HG03439 (cell line): ENCODE data around the gene ROR1.
"Not testable (repeated sequence)": the region's sequence is repeated elsewhere in the genome, so short reads cannot be mapped to it uniquely, and the experiment has no call there.

Source experiments
- ATAC-seq: cut with Tn5 transposase; IDR thresholded peaks from one replicate; pipeline ENCODE4 v1.9.1; 2021; ENCODE audit warnings: mild to moderate bottlenecking, moderate library complexity; ENCODE audit not compliant: unreplicated experiment

Gene ROR1

DNA sequence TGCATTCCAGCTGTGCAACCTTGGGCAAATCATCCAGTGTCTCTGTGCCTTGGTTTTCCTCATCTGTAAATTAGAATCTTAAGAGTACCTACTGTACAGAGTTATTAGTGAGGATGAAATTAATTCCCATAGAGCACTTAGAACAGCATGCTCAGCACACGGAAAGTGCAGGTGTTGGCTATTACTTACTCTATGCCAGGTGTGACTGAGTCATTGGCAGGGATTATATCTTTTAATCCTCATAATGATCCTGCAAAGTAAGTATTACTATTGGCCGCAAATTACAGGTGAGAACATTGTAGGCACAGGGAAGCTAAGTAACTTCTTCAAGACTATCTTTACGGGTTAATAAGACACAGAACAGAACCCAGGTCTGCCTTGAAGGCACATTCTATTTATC lies 423.3 kb downstream of the ROR1 start:
- no peak for ATAC-seq

- ATAC-seq = no peak
Observed at GRCh38 chr1:64199154-64199553, 425.3 kb downstream of the ROR1 start.

DNA sequence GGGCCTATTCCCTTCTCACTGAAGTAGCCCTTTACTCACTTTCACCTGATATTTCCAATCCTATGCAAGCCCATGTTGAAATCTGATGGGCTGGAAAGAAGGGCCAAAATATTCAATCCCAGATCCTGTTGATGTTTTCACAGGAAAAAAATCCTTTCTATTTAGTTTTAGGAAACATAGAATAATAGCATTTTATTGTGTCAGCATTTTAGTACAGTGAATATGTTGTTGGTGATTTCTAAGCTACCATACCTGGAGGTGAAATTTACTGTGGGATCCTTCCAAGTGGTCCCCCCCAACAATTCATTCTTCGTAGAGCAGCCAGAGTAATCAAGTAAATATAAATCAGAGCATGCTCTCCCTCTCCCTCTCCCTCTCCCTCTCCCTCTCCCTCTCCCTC lies 426.2 kb downstream of the ROR1 start:
- no peak for ATAC-seq

DNA sequence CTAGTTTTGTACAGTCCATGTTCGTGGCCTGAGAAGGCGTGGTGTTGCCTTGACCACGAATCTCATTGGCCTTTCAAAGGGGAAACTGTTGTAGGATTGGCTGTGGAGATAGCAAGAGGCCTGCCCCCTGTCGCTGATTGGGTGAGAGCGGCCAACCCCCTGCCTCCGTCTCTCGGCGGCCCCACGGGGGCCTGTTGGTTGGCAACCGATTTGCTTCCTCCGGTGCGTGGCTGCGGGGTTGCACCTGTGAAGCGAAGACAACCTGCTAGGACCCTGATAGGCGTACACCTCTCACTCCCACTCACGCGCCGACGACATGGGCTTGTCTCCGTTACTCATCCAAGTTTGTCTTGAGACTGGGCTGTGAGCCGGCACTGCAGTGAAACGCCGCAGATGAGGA lies 429.6 kb downstream of the ROR1 start, which contains the start of gene UBE2U:
Gene UBE2U (plus strand): TSS at position 204 of the 400 bp plus-strand sequence. CDS start 428 bp downstream, outside the sequence.
- no peak for ATAC-seq

DNA sequence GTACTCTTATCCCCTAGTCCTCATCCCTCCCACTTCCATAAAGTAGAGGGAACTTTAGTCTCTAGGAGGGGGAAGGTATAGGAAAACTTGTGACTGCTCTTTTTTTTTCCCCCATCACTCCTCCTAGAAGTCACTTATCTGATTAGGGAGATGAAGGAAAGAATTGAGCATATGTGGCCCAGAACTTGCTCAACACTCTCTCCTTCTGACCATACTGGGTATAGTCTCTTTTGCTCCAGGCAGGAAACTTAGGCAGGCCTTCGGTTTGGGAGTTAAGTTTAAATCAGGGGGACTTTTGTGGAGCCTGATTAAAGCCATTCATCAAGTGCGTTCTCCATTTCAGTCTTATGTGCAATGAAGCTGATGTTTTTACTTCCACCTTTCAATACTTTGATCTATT lies 435.4 kb downstream of the ROR1 start:
- ATAC-seq = no peak

GRCh38 chr1:64212031-64212430 lies 438.2 kb downstream of the ROR1 start:
- no peak for ATAC-seq

GRCh38 chr1:64215576-64215975 lies 441.8 kb downstream of the ROR1 start:
- no peak for ATAC-seq

DNA sequence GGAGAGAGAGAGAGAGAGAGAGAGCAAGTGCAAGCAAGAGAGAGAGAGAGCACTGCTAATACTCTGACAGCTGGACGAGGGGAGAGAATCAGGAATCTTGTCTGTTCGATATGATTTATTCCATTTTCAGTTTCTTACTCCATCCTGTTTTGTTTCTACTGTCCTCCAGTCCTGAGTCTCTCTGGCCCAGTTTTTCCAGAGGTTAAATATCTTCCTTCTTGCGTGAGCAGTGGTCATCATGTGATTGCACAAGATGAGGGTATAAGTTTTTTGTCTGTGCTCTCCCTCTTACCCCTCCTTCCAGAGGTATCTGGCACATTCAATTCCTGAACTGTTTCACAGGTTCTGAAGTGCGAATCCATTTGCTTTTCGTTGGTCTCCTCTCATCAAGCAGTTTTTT lies 446.4 kb downstream of the ROR1 start:
- ATAC-seq = no peak

DNA sequence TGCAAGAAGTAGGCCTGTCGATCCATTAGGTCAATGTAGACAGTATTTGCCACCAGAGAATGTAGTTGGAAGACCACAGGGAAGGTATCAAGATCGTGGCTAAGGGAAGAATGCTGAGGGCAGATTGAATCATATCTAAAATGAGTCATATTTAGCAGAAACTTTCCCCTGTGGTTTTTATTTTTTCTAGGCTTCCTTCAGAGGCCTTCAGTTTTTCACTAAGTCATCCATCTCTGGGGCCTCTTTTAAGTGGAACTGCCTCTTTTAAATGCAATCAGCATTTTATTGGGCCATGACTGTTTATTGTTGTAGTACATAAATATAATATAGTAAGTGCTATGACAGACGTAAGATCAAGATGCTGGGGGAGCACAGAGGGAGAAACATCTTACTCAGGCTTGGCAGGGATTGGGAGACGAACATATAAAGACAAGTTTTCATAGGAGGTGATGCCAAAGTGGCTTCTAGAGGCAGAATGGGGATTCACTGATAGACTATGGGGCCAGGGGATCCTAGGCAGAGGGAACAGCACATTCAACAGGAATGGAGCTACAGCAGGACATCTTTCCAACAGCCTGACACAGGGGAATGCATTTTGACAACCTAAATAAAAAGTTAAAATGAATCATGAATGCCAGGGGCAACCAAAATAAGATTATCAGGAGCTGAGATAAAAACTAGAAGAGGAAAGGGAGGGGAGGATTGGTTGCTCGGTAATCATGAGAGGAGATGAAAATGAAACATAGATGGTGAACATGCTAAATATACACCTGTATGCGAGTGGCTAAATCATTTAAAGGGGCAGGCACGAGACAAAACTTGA lies 449.7 kb downstream of the ROR1 start:
- ATAC-seq = peak; percentile 51

- not testable (repeated sequence) for ATAC-seq
Observed at GRCh38 chr1:64224236-64224635, 450.4 kb downstream of the ROR1 start.

GRCh38 chr1:64228167-64228957 lies 454.5 kb downstream of the ROR1 start:
- ATAC-seq = no peak

GRCh38 chr1:64229307-64229706 lies 455.5 kb downstream of the ROR1 start:
- no peak for ATAC-seq
